Skin epidermis (tissue), 12 donors: ENCODE measurements around the gene HMCN1.

Experiments used
- H3K27ac ChIP-seq, 21 experiments: fragments of 200-600 bp; sonication (generic) in 11 of 21; one replicate each; pipeline ENCODE4 v1.5.0; 2020; ENCODE audit warnings: mild to moderate bottlenecking in 3 of 21, inconsistent platforms in 2 of 21, moderate library complexity in 2 of 21
- H3K4me3 ChIP-seq, 7 experiments: fragments of 200-600 bp; sonication (generic) in 2 of 7; one replicate each; pipeline ENCODE4 v1.5.0; 2020; ENCODE audit warnings: inconsistent platforms in 2 of 7, mild to moderate bottlenecking in 2 of 7, moderate library complexity in 1 of 7

The HMCN1 gene

GRCh38 chr1:186050360-186050759 is 316.2 kb downstream of the HMCN1 start:
- H3K4me3 ChIP-seq: no peak overlapping the region
- no peak overlapping the region for H3K27ac ChIP-seq

GRCh38 chr1:186054003-186054402 is 319.8 kb downstream of the HMCN1 start:
- no peak overlapping the region for H3K27ac ChIP-seq
- no peak overlapping the region for H3K4me3 ChIP-seq

DNA sequence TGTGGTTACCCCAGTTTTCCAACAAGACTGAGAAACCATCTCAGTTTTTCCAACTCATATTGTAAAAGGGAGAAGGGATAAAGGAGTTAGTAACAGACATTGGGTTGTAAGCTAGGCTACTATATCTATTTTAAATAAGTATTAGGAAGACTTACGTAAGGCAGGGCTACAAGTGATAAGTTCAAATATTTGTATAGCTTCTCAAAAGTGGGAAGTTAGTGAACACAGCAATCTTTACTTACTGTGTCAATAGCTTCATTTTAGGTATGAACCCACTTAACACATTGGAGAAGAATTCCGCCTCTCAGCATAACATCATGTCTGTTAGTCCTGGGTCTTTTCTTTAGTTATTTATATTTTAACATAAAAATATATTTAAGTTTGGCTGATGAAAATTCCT is 320.7 kb downstream of the HMCN1 start:
- Histone ChIP-seq H3K27ac (peak overlapping the region in 1 of 21 experiments; percentile 37), H3K4me3 (no peak overlapping the region)

DNA sequence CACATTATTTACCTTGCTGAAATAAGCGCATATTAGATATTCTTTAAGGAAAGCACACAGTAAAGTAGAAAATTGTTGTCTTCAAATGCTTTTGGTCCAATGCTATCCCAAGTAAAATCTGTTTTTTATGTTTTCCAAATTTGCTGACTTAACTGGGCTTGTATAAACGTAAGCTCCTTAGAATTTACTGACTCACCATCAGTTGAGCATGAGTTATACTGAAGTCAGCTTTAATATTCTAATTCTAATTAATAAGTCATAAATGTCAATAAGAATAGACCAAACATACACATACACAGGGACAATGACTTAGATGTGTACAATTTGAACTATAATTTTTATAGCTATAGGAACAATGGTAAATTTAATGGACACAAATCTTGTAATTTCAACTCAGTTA is 321.7 kb downstream of the HMCN1 start:
- no peak overlapping the region for H3K4me3 ChIP-seq
- H3K27ac ChIP-seq: peak overlapping the region in 1 of 21 experiments; percentile 37

DNA sequence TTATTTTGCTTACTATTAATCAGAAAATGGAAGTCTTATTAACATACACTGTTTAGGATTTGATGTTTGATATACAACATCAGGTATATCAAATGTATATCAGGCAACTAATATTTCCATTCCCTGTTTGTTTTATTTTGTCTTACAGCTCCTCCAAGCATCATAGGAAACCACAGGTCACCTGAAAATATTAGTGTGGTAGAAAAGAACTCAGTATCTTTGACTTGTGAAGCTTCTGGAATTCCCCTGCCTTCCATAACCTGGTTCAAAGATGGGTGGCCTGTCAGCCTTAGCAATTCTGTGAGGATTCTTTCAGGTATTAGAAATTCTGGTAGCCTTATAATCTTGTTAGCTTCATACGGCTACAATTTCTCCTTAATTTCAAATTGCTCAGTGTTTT is 322.9 kb downstream of the HMCN1 start:
- no peak overlapping the region for H3K4me3 ChIP-seq
- H3K27ac ChIP-seq: no peak overlapping the region

DNA sequence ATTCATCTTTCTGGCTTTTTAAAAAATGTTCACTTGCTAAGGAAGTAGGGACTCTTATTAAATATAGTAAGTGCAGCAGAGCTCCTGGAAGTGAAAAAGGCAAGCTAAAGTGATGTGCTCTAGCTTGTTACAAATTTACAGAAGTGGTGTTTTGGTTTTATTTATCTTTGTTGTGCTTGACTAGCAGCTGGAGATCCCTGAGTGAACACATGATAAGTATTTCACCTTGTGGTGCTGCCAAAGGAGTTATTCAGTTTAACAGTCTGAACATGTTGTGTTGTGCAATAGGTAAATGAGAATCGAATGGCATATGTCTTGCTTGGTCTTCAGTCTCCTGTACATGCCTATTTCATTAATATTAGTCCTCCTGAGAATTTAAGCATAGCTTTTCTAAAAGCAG is 325.1 kb downstream of the HMCN1 start:
- Histone ChIP-seq H3K27ac (peak overlapping the region in 13 of 21 experiments; percentile 10 to 70 (median 35)), H3K4me3 (no peak overlapping the region)

GRCh38 chr1:186059752-186060151 is 325.6 kb downstream of the HMCN1 start:
- Histone ChIP-seq H3K4me3 (no peak overlapping the region), H3K27ac (peak overlapping the region in 11 of 21 experiments; percentile 10 to 70 (median 39))

GRCh38 chr1:186060226-186060625 is 326.0 kb downstream of the HMCN1 start:
- H3K27ac ChIP-seq: peak overlapping the region in 9 of 21 experiments; percentile 0 to 70 (median 39)
- no peak overlapping the region for H3K4me3 ChIP-seq

DNA sequence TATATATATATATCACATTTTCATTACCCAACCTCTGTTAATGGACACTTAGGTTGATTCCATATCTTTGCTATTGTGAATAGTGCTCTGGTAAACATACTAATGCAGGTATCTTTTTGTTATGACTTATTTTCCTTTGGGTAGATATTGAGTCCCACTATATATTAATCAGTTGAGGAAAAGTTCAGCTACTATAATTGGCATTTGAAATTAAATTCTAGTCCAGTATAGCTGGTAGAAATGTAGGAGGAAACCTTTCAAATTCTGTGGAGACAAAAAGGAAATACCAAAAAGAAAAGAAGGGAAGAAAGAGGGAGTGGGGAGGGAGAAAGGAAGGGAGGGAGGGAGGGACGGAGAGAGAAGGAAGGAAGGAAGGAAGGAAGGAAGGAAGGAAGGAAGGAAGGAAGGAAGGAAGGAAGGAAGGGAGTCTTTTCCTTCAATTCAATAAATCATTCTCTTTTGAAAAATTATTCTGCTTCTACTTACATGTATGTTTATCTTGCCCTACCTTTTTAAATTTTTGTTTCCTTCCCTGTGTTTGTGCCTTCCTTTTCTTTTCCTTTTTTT is 329.0 kb downstream of the HMCN1 start:
- Histone ChIP-seq H3K4me3 (no peak overlapping the region), H3K27ac (no peak overlapping the region)

GRCh38 chr1:186066411-186066810 is 332.2 kb downstream of the HMCN1 start:
- no peak overlapping the region for H3K27ac ChIP-seq

GRCh38 chr1:186073697-186074096 is 339.5 kb downstream of the HMCN1 start:
- H3K27ac ChIP-seq: no peak overlapping the region
- H3K4me3 ChIP-seq: no peak overlapping the region

More at GRCh38 chr1:186066411-186066810, 332.2 kb downstream of the HMCN1 start:
- no peak overlapping the region for H3K4me3 ChIP-seq

GRCh38 chr1:186076006-186076405 is 341.8 kb downstream of the HMCN1 start:
- Histone ChIP-seq H3K27ac (no peak overlapping the region), H3K4me3 (no peak overlapping the region)

DNA sequence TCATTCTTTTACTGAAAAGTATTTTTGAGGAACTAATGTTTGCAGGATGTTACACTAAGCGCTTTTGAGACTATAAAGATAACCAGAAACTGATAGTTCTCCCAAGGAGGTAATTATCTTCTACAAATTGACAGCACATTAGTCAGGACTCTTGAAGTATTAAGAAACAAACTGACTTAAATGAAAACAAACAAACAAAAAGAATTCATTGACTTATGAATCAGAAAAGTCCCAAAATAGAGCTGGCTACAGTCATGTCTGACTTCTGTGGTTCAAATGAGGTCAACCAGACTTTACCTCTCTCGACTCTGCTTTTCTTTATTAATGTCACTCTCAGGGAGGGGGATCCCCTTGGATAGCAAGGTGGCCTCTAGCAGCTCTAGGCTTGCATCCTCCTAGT is 344.1 kb downstream of the HMCN1 start:
- Histone ChIP-seq H3K27ac (no peak overlapping the region), H3K4me3 (no peak overlapping the region)

- no peak overlapping the region for H3K4me3 ChIP-seq
- H3K27ac ChIP-seq: no peak overlapping the region
Observed at GRCh38 chr1:186079084-186079684, 345.0 kb downstream of the HMCN1 start.

DNA sequence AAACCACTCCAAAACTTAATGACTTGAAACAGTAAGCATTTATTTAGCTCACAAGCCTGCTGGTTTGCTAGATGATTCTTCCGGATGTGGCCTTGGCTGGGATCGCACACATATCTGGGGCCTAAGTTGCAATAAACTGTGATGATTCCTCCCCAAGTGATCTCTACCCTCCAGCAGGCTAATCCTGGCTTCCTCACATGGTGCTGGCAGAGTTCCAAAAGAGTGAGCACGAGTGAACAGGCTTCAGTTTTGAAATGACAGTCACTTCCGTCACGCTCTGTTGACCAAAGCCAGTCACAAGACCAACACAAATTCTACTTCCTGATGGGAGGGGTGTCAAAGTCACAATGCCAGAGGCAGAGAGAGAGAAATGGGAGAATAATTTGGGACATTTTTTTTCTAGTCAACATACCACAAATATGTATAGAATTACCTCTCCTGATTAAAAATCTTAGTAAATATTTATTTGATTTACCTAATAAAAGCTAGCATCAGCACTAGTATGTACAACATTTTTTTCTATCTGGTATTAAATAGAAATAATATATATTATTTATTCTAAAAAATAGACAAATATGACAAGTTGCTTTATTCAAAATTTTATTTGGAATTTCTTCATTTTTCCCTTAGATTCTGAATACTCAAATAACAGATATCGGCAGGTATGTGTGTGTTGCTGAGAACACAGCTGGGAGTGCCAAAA is 348.2 kb downstream of the HMCN1 start:
- H3K27ac ChIP-seq: peak overlapping the region in 1 of 21 experiments; percentile 5
- H3K4me3 ChIP-seq: no peak overlapping the region

DNA sequence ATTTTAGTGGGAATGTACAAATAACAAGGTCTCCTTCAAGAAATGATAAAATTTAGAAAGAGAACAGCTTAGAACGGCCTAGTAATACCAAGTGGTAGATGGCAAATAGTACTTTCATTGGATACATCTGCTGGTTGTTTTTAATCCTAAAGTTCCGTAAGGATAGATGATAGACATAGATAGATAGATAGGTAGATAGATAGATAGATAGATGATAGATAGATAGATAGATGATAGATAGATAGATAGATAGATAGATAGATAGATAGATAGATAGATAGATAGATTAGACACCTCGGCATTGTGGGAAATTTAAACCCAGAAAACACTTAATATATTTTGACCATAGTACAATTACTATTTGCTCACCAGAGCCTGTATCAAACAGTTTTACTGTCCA is 352.4 kb downstream of the HMCN1 start:
- no peak overlapping the region for H3K4me3 ChIP-seq
- no peak overlapping the region for H3K27ac ChIP-seq

DNA sequence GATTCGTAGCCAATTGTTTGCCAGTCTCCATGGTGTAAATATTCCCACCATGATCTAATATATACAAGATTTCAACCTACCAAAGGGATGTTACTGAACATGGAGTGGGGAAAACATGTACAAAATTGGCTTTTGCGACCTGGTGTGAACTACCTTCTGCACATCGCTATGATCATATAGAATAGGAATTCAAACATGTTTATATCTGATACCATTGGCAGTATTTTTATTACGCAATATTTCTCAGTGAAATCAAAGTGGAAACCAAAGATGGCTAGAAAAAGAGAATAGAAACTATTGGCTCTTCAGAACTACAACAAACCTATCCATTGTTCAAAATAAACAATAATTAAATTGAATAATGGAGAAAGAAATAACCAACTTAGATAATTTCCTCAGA is 355.7 kb downstream of the HMCN1 start:
- no peak overlapping the region for H3K27ac ChIP-seq
- no peak overlapping the region for H3K4me3 ChIP-seq

- H3K4me3 ChIP-seq: no peak overlapping the region
- no peak overlapping the region for H3K27ac ChIP-seq
Observed at GRCh38 chr1:186091222-186091720, 357.1 kb downstream of the HMCN1 start.

- Histone ChIP-seq H3K4me3 (no peak overlapping the region), H3K27ac (no peak overlapping the region)
Observed at GRCh38 chr1:186093437-186093836, 359.2 kb downstream of the HMCN1 start.

DNA sequence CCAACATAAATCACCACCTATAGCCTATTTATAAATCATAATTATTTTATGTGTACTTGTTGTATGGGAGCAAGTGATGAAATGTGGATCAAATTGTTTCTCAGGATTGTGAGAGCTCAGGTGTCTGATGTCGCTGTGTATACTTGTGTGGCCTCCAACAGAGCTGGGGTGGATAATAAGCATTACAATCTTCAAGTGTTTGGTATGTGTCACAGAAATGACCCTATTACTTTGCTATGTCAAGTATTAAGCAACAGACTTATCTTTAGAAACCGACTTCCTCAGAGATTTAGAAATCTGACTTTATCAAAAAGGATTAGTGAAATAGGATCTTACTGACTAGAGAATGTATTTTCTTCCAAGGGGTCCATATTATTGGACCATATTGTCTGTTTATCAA is 360.0 kb downstream of the HMCN1 start:
- no peak overlapping the region for H3K27ac ChIP-seq

More for the DNA sequence above, 360.0 kb downstream of the HMCN1 start:
- H3K4me3 ChIP-seq: no peak overlapping the region
